Stimulated activated CD4-positive, alpha-beta T cell treated with anti-CD3 and anti-CD28 coated beads, Interleukin-2, amount 100 ng/mL, for 48 hours (primary cell): ENCODE data around the gene KATNBL1.

Experiments used
- DNase-seq, 2 donors: peaks; one replicate each; pipeline ENCODE4 v3.0.0-alpha.2; 2020

The KATNBL1 gene, protein sequence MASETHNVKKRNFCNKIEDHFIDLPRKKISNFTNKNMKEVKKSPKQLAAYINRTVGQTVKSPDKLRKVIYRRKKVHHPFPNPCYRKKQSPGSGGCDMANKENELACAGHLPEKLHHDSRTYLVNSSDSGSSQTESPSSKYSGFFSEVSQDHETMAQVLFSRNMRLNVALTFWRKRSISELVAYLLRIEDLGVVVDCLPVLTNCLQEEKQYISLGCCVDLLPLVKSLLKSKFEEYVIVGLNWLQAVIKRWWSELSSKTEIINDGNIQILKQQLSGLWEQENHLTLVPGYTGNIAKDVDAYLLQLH

GRCh38 chr15:34209421-34210282 is at the start of gene KATNBL1:
TSS of gene KATNBL1 (minus strand) at chr15:34210096. CDS start at chr15:34163676, 46,420 bp downstream.
- DNase-seq = peak; percentile 99 to 100

DNA sequence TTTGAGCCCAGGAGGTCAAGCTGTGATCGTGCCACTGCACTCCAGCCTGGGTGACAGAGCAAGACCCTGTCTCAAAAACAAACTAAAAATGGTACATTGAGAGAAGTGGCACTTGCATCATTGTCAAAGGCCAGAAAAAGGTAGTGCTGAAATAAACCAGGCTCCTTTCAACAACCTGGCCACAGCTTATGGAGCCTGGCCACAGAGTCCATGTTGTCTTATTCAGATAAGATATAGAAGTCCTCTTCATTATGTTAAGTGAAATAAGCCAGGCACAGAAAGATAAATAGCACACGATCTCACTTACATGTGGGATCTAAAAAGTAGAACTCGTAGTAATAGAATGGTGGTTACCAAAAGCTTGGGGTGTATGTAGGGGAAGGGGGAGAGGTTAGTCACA is 49.7 kb upstream of the KATNBL1 start:
- DNase-seq = no peak

DNA sequence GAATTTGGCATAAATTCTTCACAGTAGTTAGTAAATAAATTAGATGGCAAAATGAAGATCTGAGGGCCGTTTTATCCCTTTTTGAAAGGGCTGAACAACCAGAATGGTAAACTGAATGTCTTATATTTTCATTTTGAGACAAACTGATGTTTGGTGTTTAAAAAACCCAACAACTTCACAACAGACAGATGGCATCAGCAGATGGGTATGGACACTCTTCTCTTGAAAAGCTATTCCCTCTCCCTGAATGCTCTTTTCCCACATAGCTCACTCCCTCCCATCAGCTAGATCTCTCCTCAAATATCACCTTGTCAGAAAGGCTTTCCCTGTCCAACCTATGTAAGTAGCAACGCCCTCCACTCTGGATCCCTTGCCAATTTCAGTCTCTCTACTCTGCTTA is 48.3 kb upstream of the KATNBL1 start:
- no peak for DNase-seq

DNA sequence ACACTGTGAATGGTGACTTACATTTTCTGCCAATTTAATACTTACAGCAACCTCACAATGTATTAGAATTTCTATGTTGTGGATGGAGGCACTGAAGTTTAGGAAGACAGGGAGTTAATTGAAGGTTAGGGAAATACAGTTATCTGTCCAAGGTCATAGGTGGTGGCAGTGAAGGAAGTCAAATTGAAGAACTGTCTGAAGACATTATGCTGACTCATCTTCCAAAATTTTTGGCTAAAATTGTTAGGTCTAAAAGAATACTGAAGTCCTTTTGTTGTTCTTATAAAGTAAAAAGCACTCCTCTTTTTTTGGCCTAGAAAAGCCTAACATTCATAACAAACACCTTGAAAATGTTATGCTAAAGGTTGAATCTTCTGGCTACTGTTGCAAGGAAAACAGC is 42.6 kb upstream of the KATNBL1 start:
- DNase-seq = no peak

GRCh38 chr15:34248190-34248589 is 38.3 kb upstream of the KATNBL1 start:
- DNase-seq = no peak

DNA sequence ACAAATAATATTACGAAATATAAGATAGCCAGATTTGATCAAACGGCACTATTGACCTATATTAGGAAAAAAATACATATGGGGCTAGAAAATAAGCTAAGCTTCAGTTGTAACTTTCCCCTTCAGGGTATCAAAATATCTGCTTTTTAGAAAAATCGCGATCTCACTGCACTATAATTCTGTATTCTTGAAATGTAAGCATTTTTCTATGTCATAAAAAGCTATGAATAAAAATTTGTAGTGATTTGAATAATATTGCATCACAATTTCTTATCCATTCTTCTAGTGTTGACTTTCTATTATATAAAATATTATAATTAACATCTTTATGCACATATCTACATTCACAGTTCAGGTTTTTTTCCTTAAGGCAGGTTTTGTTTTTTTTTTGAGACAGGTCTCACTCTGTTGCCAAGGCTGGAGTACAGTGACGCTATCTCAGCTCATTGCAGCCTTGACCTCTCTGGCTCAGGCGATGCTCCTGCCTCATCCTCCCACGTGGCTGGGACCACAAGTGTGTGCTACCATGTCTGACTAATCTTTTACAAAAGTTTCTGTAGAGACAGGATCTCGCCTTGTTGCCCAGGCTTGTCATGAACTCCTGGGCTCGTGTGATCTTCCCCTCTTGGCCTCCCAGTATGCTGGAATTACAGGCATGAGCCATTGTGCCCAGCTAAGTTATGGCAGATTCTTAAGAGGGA is 36.5 kb upstream of the KATNBL1 start:
- no peak for DNase-seq

DNA sequence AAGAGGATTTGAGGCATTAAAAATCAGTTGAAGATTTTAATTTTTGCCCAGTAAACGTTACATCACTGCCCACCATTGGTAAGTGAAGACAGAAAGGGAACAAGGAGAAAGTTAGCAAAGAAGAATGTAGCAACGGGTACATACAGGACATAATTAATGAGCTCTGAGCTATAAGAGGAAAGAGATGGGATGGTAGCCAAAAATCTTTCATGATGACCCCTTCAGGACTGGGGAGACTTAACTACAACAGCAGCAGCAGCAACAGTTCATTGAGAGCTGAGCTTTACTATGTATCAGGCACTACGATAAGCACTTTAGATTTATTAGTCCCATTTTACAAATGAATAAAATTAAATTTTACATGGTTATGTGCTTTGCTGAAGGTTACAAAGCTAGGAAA is 33.3 kb upstream of the KATNBL1 start:
- no peak for DNase-seq

- no peak for DNase-seq
Observed at GRCh38 chr15:34242331-34242710, 32.4 kb upstream of the KATNBL1 start.

DNA sequence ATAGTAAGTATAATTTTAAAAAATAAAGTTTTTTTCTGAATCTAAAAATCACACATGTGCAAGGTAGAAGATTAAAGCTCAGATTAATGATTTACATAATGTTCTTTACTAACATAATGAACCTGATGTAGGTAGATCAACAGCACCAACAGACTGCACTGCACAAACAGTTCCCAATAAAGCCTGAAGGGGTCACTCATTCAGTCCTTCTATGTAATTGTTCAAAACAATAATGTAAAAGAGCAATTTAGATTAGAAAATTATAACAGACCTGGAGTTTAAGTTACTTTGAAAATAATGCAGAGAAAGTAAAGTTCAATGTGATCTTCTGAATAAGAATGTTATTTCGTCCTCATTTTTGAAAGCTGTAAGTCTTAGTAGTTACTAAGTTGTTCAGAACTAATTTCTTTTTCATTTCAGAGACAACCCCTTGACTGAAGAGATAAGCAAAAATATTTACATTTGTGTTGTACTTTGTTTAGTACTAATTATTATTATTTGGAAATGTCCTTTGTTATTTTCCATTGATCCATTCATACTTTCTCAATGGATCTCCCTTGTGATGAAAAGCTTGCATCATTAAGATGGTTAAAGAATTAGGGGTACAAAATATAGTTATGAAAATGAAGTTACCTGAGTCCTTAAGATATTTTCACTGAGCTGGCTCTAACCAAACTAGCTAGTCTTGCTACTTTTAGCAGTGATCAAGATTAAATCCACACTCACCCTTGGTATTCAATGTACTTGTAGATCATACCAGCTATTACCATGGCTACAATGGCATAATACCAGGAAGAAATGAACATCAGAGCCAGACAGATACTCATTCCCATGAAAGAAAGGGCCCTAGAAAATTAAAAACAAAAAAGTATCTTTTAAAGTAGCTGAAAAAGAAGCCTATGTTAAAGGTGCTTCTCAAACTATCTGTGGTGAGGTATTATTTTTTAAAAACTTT is 31.8 kb upstream of the KATNBL1 start:
- DNase-seq = no peak

DNA sequence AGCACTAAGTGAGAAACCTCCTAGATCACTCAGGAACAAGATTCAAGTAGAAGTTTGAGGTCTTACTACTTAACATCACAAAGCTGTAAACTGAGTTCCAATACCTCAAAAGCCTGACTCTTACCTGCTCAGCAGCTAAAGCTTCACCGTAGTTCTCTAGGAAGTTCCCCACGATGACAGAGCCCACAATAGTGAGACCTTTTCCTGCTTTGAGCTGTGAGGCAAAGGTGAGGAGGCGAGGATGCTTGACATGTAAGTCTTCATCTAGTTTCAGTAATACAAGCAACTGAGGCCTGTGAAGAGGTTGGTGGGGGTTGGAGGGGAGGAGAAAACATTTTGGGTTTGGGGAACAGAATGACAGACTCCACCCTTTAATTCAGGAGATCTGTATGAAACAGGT is 30.6 kb upstream of the KATNBL1 start:
- no peak for DNase-seq

DNA sequence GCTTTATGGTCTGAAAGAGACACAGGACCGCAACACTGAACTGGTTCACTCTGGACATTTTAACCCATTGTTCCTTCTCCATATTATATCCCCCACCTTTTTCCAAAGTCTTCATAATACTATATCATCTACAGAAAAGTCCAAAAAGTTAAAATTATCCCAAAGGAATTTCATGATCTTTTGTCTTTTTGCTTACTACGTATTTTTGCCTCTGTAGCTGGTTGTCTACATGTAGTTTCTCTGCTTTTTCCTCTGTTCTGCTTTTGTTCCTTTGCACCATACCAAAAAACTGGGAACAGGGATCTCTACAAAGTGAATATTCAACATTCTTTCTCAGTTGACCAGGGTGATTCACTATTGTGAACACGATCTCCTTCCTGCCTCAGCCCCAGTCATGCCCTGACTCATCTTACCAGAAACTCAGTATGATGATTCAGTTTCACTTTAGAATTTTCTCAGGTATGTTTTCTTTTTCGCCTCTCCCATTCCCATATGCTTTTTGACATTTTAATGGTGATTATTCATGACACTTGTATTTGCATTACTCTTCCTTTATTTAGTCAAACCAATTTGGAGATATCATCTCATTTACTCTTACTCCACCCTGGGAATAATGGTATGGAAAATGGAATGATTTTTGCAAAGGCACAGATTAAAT is 29.4 kb upstream of the KATNBL1 start:
- DNase-seq = peak in 1 of 2 donors; percentile 21

DNA sequence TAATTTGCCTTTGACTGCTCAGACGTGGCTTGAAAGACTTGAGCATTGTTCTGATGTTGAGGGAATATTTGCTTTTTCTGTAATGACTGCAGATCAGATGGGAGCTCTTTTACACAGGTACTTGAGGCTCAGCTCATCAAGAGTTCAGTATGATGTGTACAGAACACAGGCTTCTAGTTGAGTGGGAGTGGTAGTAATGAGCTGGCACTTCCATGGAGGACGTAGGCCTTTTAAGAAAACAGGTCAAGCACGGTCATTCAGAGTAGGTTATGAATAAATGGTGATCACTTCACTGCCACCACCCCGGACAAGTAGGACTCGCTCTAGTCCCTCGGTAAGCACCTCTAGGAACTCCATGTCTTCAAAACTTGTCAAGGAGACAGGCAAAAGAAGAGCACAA is 23.7 kb upstream of the KATNBL1 start:
- DNase-seq = no peak

- no peak for DNase-seq
Observed at GRCh38 chr15:34223904-34224596, 14.2 kb upstream of the KATNBL1 start.

DNA sequence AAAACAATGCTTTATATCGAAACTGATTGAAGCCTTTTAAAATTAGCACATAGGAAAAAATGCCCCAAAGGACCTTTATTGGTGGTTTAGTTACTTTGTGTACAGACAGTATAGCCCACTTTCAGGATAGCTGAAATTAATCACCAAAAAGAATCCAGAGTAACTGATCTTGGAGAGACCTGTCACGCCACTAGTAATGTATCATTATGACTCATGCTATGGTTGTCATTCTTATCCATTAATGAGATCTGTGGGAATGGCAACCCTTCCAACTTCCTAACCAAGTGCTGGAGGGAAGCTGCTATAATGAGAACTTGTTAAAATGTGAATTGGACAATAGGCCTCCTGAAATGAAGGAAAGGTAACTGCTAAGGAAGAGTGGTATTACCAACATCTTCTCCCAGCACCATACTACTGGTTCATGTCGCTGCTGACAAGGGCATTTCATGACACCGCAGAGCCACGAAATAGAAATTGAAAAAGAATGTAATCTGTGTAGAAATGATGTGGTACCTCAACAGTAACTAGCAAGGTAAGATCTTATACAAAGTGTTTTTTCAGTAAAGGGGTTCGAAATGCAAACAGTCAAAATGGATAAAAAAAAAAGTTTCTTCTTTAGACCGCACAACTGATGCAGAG is 7.8 kb upstream of the KATNBL1 start:
- DNase-seq = no peak

DNA sequence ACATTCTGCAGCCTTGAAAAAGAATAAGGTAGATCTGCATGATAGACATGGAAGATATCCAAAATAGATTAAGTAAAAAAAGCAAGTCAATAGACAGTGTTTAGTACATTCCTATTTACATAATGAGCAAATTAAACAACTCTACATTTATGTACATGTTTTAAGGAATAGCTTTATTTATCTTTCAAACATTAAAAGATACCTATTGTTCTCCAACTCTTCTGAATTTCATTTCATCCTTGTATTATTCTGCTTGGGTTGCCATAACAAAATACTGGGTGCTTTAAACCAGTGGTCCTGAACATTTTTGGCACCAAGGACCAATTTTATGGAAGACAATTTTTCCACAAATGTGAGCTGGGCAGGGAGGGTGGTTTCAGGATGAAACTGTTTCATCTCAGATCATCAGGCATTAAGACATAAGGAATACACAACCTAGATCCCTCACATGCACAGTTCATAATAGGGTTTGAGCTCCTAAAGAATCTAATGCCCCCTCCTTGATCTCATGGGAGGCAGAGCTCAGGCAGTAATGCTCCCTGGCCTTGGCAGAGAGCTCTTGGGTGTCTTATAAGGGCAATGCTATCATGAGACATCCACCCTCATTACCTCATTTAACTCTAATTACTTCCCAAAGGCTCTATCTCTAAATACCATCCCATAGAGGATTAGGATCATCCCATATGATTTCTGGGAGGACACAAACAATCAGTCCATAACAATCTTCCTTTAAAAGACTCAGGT is 6.8 kb upstream of the KATNBL1 start:
- no peak for DNase-seq

DNA sequence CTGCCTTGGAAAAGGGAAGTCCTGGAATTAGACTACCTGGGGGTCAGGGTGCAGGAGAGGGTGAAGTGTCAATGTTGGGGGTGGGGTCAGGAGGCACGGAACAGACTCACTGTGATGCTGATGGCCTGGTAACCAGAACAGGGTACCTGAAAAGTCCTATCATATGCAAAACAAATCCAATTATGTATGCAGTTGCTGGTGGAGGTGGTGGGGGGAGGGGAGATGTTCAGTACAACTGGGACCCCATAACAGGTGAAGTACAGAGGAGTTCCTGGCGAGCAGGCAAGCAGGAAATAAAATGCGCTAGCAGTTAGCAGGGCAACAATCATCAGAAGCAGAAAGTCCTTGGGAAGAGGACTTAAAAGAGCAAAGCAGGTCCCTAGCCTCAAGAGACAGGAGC is 4.2 kb upstream of the KATNBL1 start:
- no peak for DNase-seq

DNA sequence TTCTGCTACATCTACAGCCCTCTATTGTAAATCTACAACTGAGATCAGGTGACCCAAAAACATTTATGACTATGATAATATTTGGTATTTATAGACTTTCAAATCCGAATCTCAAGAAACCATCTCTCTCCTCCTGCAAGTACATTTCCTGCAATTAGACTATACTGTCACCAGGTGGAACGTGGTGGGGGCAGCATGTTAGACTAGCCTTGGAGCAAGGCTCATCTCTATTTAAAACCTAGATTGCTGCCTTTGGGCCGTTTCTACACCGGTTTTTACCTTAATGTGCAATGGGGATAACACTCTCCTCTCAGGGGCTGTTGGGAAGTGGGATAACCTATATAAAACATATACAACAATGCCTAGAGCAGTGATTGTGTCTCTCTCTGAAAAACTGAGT is 3.8 kb upstream of the KATNBL1 start:
- no peak for DNase-seq

- DNase-seq = no peak
Observed at GRCh38 chr15:34206011-34206410, 3.9 kb downstream of the KATNBL1 start.

DNA sequence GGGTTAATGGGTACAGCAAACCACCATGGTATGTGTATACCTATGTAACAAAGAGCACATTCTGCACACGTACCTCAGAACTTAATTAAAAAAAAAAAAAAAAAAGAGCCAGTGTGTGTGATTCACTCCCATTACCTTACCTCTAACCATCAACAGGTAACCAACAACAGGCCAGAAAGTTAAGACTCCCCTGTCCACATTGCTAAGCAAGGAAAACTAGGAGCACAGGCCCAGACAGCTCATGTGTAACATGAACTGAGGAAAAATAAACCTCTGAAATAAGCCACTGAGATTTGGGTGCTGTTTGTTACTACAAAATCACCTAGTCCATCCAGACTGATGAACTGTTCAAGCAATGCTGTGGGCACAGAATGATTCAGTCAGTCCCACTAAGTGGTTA is 6.0 kb downstream of the KATNBL1 start:
- no peak for DNase-seq

DNA sequence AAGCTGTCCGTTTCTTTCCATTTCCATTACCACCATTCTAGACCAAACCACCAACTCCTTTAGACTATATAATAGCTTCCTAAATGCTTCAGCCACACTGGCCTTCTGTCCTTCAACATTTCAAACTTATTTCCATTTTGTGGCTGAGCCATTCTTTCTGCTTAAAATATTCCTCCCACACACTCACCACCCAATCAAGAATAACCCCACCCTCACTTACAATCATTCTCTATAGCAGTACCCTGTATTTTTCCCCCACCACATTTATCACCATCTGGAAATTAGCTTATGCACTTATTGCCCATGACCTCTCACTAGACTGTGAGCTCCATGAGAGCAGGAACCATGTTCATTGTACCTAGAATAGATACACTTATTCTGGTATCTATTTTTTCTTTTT is 6.6 kb downstream of the KATNBL1 start:
- no peak for DNase-seq
